HEK293 (cell line): ENCODE results near the gene SEMA6A.

Experiments used
- CTCF ChIA-PET: fragments of 350-600 bp; formaldehyde crosslinking; extraction: SDS; loops from one replicate; lab custom pipeline; 2021; ENCODE audit warnings: antibody characterized with exemption; lab: Yijun Ruan, JAX
- POLR2A ChIA-PET: fragments of 300-600 bp; formaldehyde crosslinking; extraction: SDS; loops from one replicate; lab custom pipeline; 2020; ENCODE audit warnings: antibody characterized with exemption, inconsistent platforms; lab: Yijun Ruan, JAX
- H3K27ac ChIP-seq: fragments of 200-500 bp; sonication (Bioruptor generic); 2 replicates; pipeline ENCODE4 v1.5.1; 2014; ENCODE audit warnings: low read depth, low read length, control low read depth, inconsistent platforms; ENCODE audit errors: extremely low read depth
- H3K36me3 ChIP-seq, 2 experiments: fragments of 200-500 bp in 1 of 2; sonication (Bioruptor generic) in 1 of 2; 1 replicate in 1 of 2; 2 replicates in 1 of 2; pipeline ENCODE4 v1.5.1; 2014 to 2017; ENCODE audit warnings: inconsistent platforms in 2 of 2, low read length in 2 of 2; ENCODE audit not compliant: control insufficient read depth in 2 of 2, insufficient read depth in 1 of 2
- H3K4me1 ChIP-seq: fragments of 200-500 bp; sonication (Bioruptor generic); 2 replicates; pipeline ENCODE4 v1.5.1; 2014; ENCODE audit warnings: mild to moderate bottlenecking, low read length, inconsistent platforms; ENCODE audit not compliant: control insufficient read depth, insufficient read depth
- H3K4me3 ChIP-seq: 2 replicates; pipeline ENCODE4 v1.5.1; 2011; ENCODE audit warnings: low read depth, mild to moderate bottlenecking, control low read depth, low read length, moderate library complexity
- H3K9me3 ChIP-seq: fragments of 200-500 bp; sonication (Bioruptor generic); 2 replicates; pipeline ENCODE4 v1.5.1; 2014; ENCODE audit warnings: low read depth, low read length, inconsistent platforms; ENCODE audit not compliant: control insufficient read depth, insufficient read depth
- ELK4 ChIP-seq: IDR thresholded peaks from 2 replicates; pipeline ENCODE4 v1.6.1; 2011; ENCODE audit warnings: mild to moderate bottlenecking, low read depth, low read length, borderline replicate concordance
- HOXD13 ChIP-seq: sonication (generic); formaldehyde crosslinking; IDR thresholded peaks from 2 replicates; pipeline ENCODE4 v1.8.0; 2022; ENCODE audit warnings: missing genetic modification reagents, borderline replicate concordance
- IKZF3 ChIP-seq: fragments of 450-650 bp; IDR thresholded peaks from 2 replicates; pipeline ENCODE4 v1.5.0; 2018; ENCODE audit warnings: missing biosample characterization, mild to moderate bottlenecking, missing genetic modification characterization, moderate library complexity
- KLF10 ChIP-seq: fragments of 450-650 bp; IDR thresholded peaks from 2 replicates; pipeline ENCODE4 v1.5.1; 2018; ENCODE audit warnings: missing biosample characterization, mild to moderate bottlenecking, missing genetic modification characterization
- MZF1 ChIP-seq: fragments of 450-650 bp; formaldehyde crosslinking; IDR thresholded peaks from 2 replicates; pipeline ENCODE4 v1.5.1; 2017; ENCODE audit warnings: missing biosample characterization, missing genetic modification characterization, borderline replicate concordance
- SP3 ChIP-seq: fragments of 450-650 bp; formaldehyde crosslinking; IDR thresholded peaks from 2 replicates; pipeline ENCODE4 v1.5.1; 2016; ENCODE audit warnings: missing biosample characterization, missing genetic modification characterization
- ZBTB10 ChIP-seq: fragments of 450-650 bp; formaldehyde crosslinking; IDR thresholded peaks from 2 replicates; pipeline ENCODE4 v1.5.1; 2016; ENCODE audit warnings: missing biosample characterization, missing genetic modification characterization
- ZFP41 ChIP-seq: fragments of 450-650 bp; formaldehyde crosslinking; IDR thresholded peaks from 2 replicates; pipeline ENCODE4 v1.5.1; 2016; ENCODE audit warnings: missing biosample characterization, missing genetic modification characterization, borderline replicate concordance
- ZNF202 ChIP-seq: fragments of 450-650 bp; formaldehyde crosslinking; IDR thresholded peaks from 2 replicates; pipeline ENCODE4 v1.5.1; 2016; ENCODE audit warnings: missing biosample characterization, missing genetic modification characterization, borderline replicate concordance
- ZNF391 ChIP-seq: fragments of 450-650 bp; formaldehyde crosslinking; IDR thresholded peaks from 2 replicates; pipeline ENCODE4 v1.5.1; 2016; ENCODE audit warnings: low read depth, missing biosample characterization, missing genetic modification characterization, borderline replicate concordance
- ZNF48 ChIP-seq: fragments of 450-650 bp; formaldehyde crosslinking; IDR thresholded peaks from 2 replicates; pipeline ENCODE4 v1.5.1; 2016; ENCODE audit warnings: missing biosample characterization, missing genetic modification characterization
- ZNF501 ChIP-seq: fragments of 450-650 bp; formaldehyde crosslinking; IDR thresholded peaks from 2 replicates; pipeline ENCODE4 v1.5.1; 2016; ENCODE audit warnings: missing biosample characterization, missing genetic modification characterization
- ZNF548 ChIP-seq: fragments of 450-650 bp; formaldehyde crosslinking; IDR thresholded peaks from 2 replicates; pipeline ENCODE4 v1.5.1; 2016; ENCODE audit warnings: missing biosample characterization, missing genetic modification characterization
- ZNF692 ChIP-seq: fragments of 450-650 bp; formaldehyde crosslinking; IDR thresholded peaks from 2 replicates; pipeline ENCODE4 v1.5.1; 2016; ENCODE audit warnings: missing biosample characterization, missing genetic modification characterization
- ZNF701 ChIP-seq: fragments of 450-650 bp; formaldehyde crosslinking; IDR thresholded peaks from 2 replicates; pipeline ENCODE4 v1.5.1; 2016; ENCODE audit warnings: missing biosample characterization, missing genetic modification characterization
- ZSCAN18 ChIP-seq: fragments of 450-650 bp; formaldehyde crosslinking; IDR thresholded peaks from 2 replicates; pipeline ENCODE4 v1.5.1; 2016; ENCODE audit warnings: missing biosample characterization, missing genetic modification characterization
- ZSCAN5A ChIP-seq: fragments of 450-650 bp; formaldehyde crosslinking; IDR thresholded peaks from 2 replicates; pipeline ENCODE4 v1.5.1; 2016; ENCODE audit warnings: missing biosample characterization, missing genetic modification characterization

SEMA6A gene

GRCh38 chr5:116438979-116439554, 135.6 kb downstream of the SEMA6A start (continued):
- TF ChIP-seq ZBTB10 (no peak), ZNF48 (no peak), ZSCAN5A (tag by site-specific recombination) (no peak)

GRCh38 chr5:116437922-116438578, 136.6 kb downstream of the SEMA6A start:
- POLR2A ChIA-PET, result no interaction called here
- CTCF ChIA-PET, result no interaction called here
- Histone ChIP-seq H3K9me3 (no peaks in the 10 kb centered on the region), H3K36me3 (no peaks in the 10 kb centered on the region), H3K27ac (no peak overlapping the region), H3K4me1 (peaks cover 3% of the 10 kb centered on the region), H3K4me3 (no peak overlapping the region)
- TF ChIP-seq ZNF692 (tag by site-specific recombination) (no peak), ZNF391 (no peak)

- H3K27ac ChIP-seq, result no peak overlapping the region
- POLR2A ChIA-PET, result no interaction called here
- no peak for TF ChIP-seq MZF1 (tag by site-specific recombination)
- TF ChIP-seq HOXD13 (CRISPR knock-in tag), result no peak
- H3K36me3 ChIP-seq, result no peaks in the 10 kb centered on the region
- H3K4me3 ChIP-seq, result no peak overlapping the region
- CTCF ChIA-PET, result no interaction called here
- peaks cover 8% of the 10 kb centered on the region for H3K4me1 ChIP-seq
- no peaks in the 10 kb centered on the region for H3K9me3 ChIP-seq
These were observed 137.3 kb downstream of the SEMA6A start for GRCh38 chr5:116437351-116437705.

GRCh38 chr5:116436674-116437350, 137.8 kb downstream of the SEMA6A start:
- H3K27ac ChIP-seq, result no peak overlapping the region
- H3K4me3 ChIP-seq, result no peak overlapping the region
- ChIA-PET CTCF (no interaction called here), POLR2A (no interaction called here)
- H3K4me1 ChIP-seq, result peaks cover 12% of the 10 kb centered on the region
- no peaks in the 10 kb centered on the region for H3K36me3 ChIP-seq
- H3K9me3 ChIP-seq, result no peaks in the 10 kb centered on the region
- TF ChIP-seq ELK4 (no peak), IKZF3 (no peak), ZNF202 (no peak), ZNF701 (tag by site-specific recombination) (no peak), ZSCAN18 (tag by site-specific recombination) (no peak), SP3 (tag by site-specific recombination) (no peak), KLF10 (no peak), ZNF501 (tag by site-specific recombination) (no peak), ZNF548 (tag by site-specific recombination) (no peak), ZFP41 (no peak)
